HEK293T (cell line): ENCODE results near the gene USP30.
"Not testable (repeated sequence)": the region's sequence is repeated elsewhere in the genome, so short reads cannot be mapped to it uniquely, and the experiment has no call there.

Experiments
- ARNT ChIP-seq: fragments of 450-650 bp; IDR thresholded peaks from 2 replicates; pipeline ENCODE4 v1.6.1; 2017; ENCODE audit warnings: mild to moderate bottlenecking
- BHLHE40 ChIP-seq: fragments of 450-650 bp; IDR thresholded peaks from 2 replicates; pipeline ENCODE4 v1.6.1; 2016; ENCODE audit warnings: mild to moderate bottlenecking, moderate library complexity, borderline replicate concordance
- CTBP1 ChIP-seq: fragments of 450-650 bp; IDR thresholded peaks from 2 replicates; pipeline ENCODE4 v1.6.1; 2016; ENCODE audit warnings: borderline replicate concordance
- ELF4 ChIP-seq: fragments of 450-650 bp; IDR thresholded peaks from 2 replicates; pipeline ENCODE4 v1.6.1; 2017; ENCODE audit warnings: antibody characterized with exemption
- FOXA1 ChIP-seq: fragments of 450-650 bp; IDR thresholded peaks from 2 replicates; pipeline ENCODE4 v1.6.1; 2016; ENCODE audit warnings: mild to moderate bottlenecking
- FOXM1 ChIP-seq: fragments of 450-650 bp; IDR thresholded peaks from 2 replicates; pipeline ENCODE4 v1.6.1; 2017; ENCODE audit warnings: mild to moderate bottlenecking, borderline replicate concordance
- L3MBTL2 ChIP-seq: fragments of 450-650 bp; conservative IDR thresholded peaks from 2 replicates; pipeline ENCODE4 v1.6.1; 2016; ENCODE audit warnings: mild to moderate bottlenecking
- NFRKB ChIP-seq: fragments of 450-650 bp; IDR thresholded peaks from 2 replicates; pipeline ENCODE4 v1.6.1; 2016; ENCODE audit warnings: mild to moderate bottlenecking, moderate library complexity
- SUZ12 ChIP-seq: fragments of 450-650 bp; IDR thresholded peaks from 2 replicates; pipeline ENCODE4 v1.6.1; 2016; ENCODE audit warnings: mild to moderate bottlenecking

DNA sequence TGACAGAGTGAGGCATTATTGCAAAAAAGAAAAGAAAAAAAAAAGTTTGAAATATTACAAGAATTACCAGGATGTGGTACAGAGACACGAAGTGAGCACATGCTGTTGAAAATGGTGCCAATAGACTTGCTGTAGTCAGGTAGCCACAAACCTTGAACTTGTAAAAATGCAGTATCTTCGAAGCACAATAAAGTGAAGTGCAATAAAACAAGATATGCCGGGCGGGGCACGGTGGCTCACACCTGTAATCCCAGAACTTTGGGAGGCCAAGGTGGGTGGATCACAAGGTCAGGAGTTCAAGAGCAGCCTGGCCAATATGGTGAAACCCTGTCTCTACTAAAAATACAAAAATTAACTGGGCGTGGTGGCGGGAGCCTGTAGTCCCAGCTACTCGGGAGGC is 2.6 kb upstream of the USP30 start:
- TF ChIP-seq FOXM1, CTBP1, L3MBTL2, BHLHE40, SUZ12, ARNT, NFRKB, FOXA1, ELF4: not testable (repeated sequence)
